B cell (primary cell): Measurements from ENCODE around the gene CTNNB1. TPM values are rescaled to one million over a fixed set of nuclear protein-coding genes. Genes with fewer than 3 reads are reported as not detected.

Experiments used
- ATAC-seq: fragments of 200-7000 bp; cut with Tn5 transposase; one replicate; pipeline ENCODE4 v1.10.0; 2021; ENCODE audit warnings: low read depth, mild to moderate bottlenecking, moderate number of reproducible peaks, moderate library complexity
- CTCF ChIA-PET: fragments of 350-600 bp; sonication (Branson Sonifier 250); formaldehyde crosslinking; loops from one replicate; lab custom pipeline; 2021; ENCODE audit warnings: antibody characterized with exemption, inconsistent platforms; lab: Charles Lee
- POLR2A ChIA-PET: fragments of 350-600 bp; sonication (Branson Sonifier 250); formaldehyde crosslinking; loops from one replicate; lab custom pipeline; 2021; ENCODE audit warnings: antibody characterized with exemption; lab: Charles Lee
- DNase-seq: peaks from one replicate; pipeline ENCODE4 v3.0.0; 2013
- H2AFZ ChIP-seq: 2 replicates; pipeline ENCODE4 v1.6.1; 2012; ENCODE audit warnings: mild to moderate bottlenecking, low read depth, low read length; ENCODE audit not compliant: insufficient read depth, poor library complexity, severe bottlenecking
- H3K27ac ChIP-seq, 2 donors: 1 replicate in 1 of 2; 2 replicates in 1 of 2; pipeline ENCODE4 v1.5.1; 2012 to 2013; ENCODE audit warnings: low read length in 2 of 2, mild to moderate bottlenecking in 2 of 2, moderate library complexity in 1 of 2
- H3K27me3 ChIP-seq, 4 experiments: fragments of 200-600 bp in 1 of 4; sonication (generic) in 1 of 4; replicated peaks in 1 of 4; 1 replicate in 2 of 4; 2 replicates in 2 of 4; pipeline versions ENCODE4 v1.6.1 to v1.7.0; 2013 to 2016; ENCODE audit warnings: low read length in 3 of 4, mild to moderate bottlenecking in 2 of 4, mixed read lengths in 1 of 4, moderate library complexity in 1 of 4; ENCODE audit not compliant: insufficient read depth in 4 of 4, control insufficient read depth in 3 of 4; ENCODE audit errors: control extremely low read depth in 1 of 4
- H3K36me3 ChIP-seq, 2 experiments: replicated peaks in 1 of 2; 1 replicate in 1 of 2; 2 replicates in 1 of 2; pipeline versions ENCODE4 v1.6.1 to v1.7.1; 2013; ENCODE audit warnings: low read length in 1 of 2; ENCODE audit not compliant: insufficient read depth in 2 of 2, control insufficient read depth in 1 of 2; ENCODE audit errors: control extremely low read depth in 1 of 2, extremely low read depth in 1 of 2
- H3K4me1 ChIP-seq, 2 donors: fragments of 200-600 bp in 1 of 2; sonication (generic) in 1 of 2; 1 replicate in 1 of 2; 2 replicates in 1 of 2; pipeline versions ENCODE4 v1.5.1 to v1.6.1; 2013 to 2017; ENCODE audit warnings: low read length in 2 of 2; ENCODE audit not compliant: control insufficient read depth in 2 of 2, insufficient read depth in 2 of 2
- H3K4me2 ChIP-seq: replicated peaks from 2 replicates; pipeline ENCODE3; 2012; ENCODE audit warnings: mild to moderate bottlenecking, low read depth, low read length; ENCODE audit not compliant: poor library complexity, severe bottlenecking
- H3K4me3 ChIP-seq, 5 experiments: fragments of 200-600 bp in 1 of 5; sonication (generic) in 1 of 5; 1 replicate in 3 of 5; 2 replicates in 2 of 5; pipeline versions ENCODE4 v1.5.1 to v1.7.0; 2011 to 2016; ENCODE audit warnings: low read length in 4 of 5, mild to moderate bottlenecking in 4 of 5, low read depth in 2 of 5, control low read depth in 1 of 5, moderate library complexity in 1 of 5; ENCODE audit not compliant: insufficient read depth in 1 of 5; ENCODE audit errors: control extremely low read depth in 1 of 5, extremely low read depth in 1 of 5
- H3K79me2 ChIP-seq: fragments of 200-600 bp; sonication (generic); one replicate; pipeline ENCODE4 v1.6.0; 2016; ENCODE audit warnings: low read length; ENCODE audit not compliant: control insufficient read depth, insufficient read depth
- H3K9ac ChIP-seq: fragments of 200-600 bp; sonication (generic); 2 replicates; pipeline ENCODE4 v1.6.1; 2017; ENCODE audit warnings: mild to moderate bottlenecking, low read length, moderate library complexity
- H3K9me3 ChIP-seq, 3 donors: one replicate each; pipeline versions ENCODE4 v1.6.1 to v1.7.1; 2013; ENCODE audit warnings: low read length in 2 of 3; ENCODE audit not compliant: control insufficient read depth in 2 of 3, insufficient read depth in 1 of 3; ENCODE audit errors: control extremely low read depth in 1 of 3
- H4K20me1 ChIP-seq: 2 replicates; pipeline ENCODE4 v1.6.0; 2012; ENCODE audit warnings: mild to moderate bottlenecking, low read length; ENCODE audit not compliant: insufficient read depth, control insufficient read depth, poor library complexity, severe bottlenecking
- H3K27ac Mint-ChIP-seq: one replicate; pipeline ENCODE4 v1.8.0; 2021; ENCODE audit warnings: mixed read lengths
- H3K27me3 Mint-ChIP-seq: one replicate; pipeline ENCODE4 v1.8.0; 2021; ENCODE audit warnings: mixed read lengths
- H3K4me1 Mint-ChIP-seq: one replicate; pipeline ENCODE4 v1.8.0; 2021; ENCODE audit warnings: mixed read lengths
- H3K4me3 Mint-ChIP-seq: one replicate; pipeline ENCODE4 v1.8.0; 2021; ENCODE audit warnings: mixed read lengths
- H3K9me3 Mint-ChIP-seq: one replicate; pipeline ENCODE4 v1.8.0; 2022; ENCODE audit warnings: mixed read lengths; ENCODE audit not compliant: insufficient read depth
- EZH2 ChIP-seq: IDR thresholded peaks from 2 replicates; pipeline ENCODE4 v1.6.1; 2012; ENCODE audit warnings: borderline replicate concordance, low read depth, mild to moderate bottlenecking, moderate library complexity, low read length; ENCODE audit not compliant: insufficient read depth, poor library complexity, severe bottlenecking
- WGBS: methylation state at CpG from one replicate; pipeline ENCODE4 v1.1.5; 2013; ENCODE audit warnings: missing lambda C conversion rate; ENCODE audit not compliant: insufficient coverage; 5-methylcytosine and 5-hydroxymethylcytosine counted together
- intact Hi-C: fragments of 100-400 bp; cut with micrococcal nuclease; formaldehyde crosslinking; loops from one replicate; pipeline ENCODE4 v1.10.0; 2022
- polyA plus RNA-seq: library from polyadenylated mRNA; depleted of rRNA; stranded (reverse); fragments of >200 nt; gene quantifications from 2 replicates; pipeline ENCODE4 v1.2.3, GENCODE V29; 2012
- total RNA-seq, 2 donors: library from RNA; stranded (reverse); fragments of 120-200 nt in 1 of 2; gene quantifications; 1 replicate in 1 of 2; 2 replicates in 1 of 2; pipeline versions ENCODE4 v1.2.3 to v1.2.4, GENCODE V29; 2013 to 2022
- TF ChIP-seq, protein P1 (sequence below): fragments of 200-600 bp; IDR thresholded peaks from one replicate; pipeline ENCODE4 v1.8.0; 2022; ENCODE audit warnings: antibody characterized with exemption, mild to moderate bottlenecking

CTNNB1 gene
- total and polyA plus RNA-seq, 2 donors (not counting 1 experiment from before 2014, with no cell fraction given) = 103 to 178 TPM

DNA sequence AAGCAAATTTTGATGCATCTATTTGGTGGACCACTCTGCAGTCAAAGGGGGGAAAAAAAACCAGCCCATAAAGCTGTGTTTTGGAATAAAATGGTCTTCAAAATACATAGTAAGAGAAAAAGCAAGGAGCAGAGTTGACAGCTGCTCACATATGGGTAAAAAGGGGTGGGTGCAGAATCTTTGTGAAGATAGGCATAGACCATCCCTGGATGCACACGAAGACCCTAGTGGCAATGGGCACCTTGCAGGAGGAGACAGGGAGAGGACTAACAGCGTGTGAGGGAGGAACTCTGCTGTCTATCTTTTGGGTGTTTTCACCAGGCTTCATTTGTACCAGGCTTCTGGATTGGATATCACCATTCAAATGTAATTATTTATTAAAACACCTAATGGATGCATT, 43.9 kb downstream of the CTNNB1 start:
- no peaks in the 10 kb centered on the region for H4K20me1 ChIP-seq
- H3K4me3 ChIP-seq = no peak overlapping the region
- no peak overlapping the region for H3K9ac ChIP-seq
- H3K79me2 ChIP-seq = no peaks in the 10 kb centered on the region
- ChIA-PET CTCF (no interaction called here), POLR2A (no interaction called here)
- Mint-ChIP-seq H3K27ac (no peak overlapping the region), H3K9me3 (no peaks in the 10 kb centered on the region), H3K4me1 (peaks cover 5% of the 10 kb centered on the region), H3K27me3 (no peaks in the 10 kb centered on the region), H3K4me3 (no peak overlapping the region)
- no peaks in the 10 kb centered on the region for H3K4me1 ChIP-seq
- H3K27me3 ChIP-seq = no peaks in the 10 kb centered on the region
- H3K27ac ChIP-seq = no peak overlapping the region
- no peaks in the 10 kb centered on the region for H3K9me3 ChIP-seq
- WGBS = 86% methylated on average over 1 of the region's 2 CpGs
- peaks cover 0 to 39% of the 10 kb centered on the region in 2 experiments for H3K36me3 ChIP-seq
- intact Hi-C loops = loop anchor here (5.0 kb wide), 1 partner anchor 41 kb away; no protein-coding TSS in a partner anchor
- TF ChIP-seq EZH2 = no peak
- TF ChIP-seq, protein P1, sequence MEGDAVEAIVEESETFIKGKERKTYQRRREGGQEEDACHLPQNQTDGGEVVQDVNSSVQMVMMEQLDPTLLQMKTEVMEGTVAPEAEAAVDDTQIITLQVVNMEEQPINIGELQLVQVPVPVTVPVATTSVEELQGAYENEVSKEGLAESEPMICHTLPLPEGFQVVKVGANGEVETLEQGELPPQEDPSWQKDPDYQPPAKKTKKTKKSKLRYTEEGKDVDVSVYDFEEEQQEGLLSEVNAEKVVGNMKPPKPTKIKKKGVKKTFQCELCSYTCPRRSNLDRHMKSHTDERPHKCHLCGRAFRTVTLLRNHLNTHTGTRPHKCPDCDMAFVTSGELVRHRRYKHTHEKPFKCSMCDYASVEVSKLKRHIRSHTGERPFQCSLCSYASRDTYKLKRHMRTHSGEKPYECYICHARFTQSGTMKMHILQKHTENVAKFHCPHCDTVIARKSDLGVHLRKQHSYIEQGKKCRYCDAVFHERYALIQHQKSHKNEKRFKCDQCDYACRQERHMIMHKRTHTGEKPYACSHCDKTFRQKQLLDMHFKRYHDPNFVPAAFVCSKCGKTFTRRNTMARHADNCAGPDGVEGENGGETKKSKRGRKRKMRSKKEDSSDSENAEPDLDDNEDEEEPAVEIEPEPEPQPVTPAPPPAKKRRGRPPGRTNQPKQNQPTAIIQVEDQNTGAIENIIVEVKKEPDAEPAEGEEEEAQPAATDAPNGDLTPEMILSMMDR = no peak
- ATAC-seq (no peak), DNase-seq (no peak)
- H3K4me2 ChIP-seq = no peak overlapping the region
- H2AFZ ChIP-seq = no peak overlapping the region

DNA sequence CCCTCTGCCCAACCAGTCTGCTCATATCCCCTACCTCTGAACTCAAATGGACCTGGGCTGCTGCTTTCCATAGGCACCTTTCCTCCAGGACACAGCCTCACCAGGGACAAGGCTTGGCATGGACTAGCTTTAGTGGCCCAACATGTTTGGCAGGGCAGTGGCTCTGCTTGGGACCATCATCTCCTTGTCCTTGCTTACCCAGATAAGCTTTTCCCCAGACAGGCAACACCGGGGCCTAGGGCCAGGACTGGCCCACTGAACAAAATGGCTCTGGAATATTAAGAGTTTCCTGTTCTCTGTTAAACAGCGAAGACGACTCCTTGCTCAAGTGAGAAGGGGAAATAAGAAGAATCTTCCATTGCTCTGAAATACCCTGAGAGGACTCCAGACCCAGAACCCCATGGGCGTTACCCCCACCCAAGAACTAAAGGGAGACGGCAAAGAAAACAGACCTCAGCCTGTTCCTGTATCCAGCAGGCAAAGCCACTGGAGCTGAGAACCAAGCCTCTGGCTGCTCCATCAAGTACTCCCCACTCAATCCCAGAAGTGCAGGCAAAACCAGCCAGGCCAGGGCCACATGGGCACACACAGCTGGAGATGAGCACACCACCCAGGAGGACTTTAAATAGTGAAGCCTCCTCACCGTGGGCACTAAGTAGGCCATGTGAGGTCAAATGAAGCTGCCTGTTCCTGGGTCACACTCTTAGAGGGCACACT, 45.5 kb downstream of the CTNNB1 start:
- H2AFZ ChIP-seq = no peak overlapping the region
- no peaks in the 10 kb centered on the region for H3K79me2 ChIP-seq

More for the DNA sequence above, 45.5 kb downstream of the CTNNB1 start:
- H3K9me3 ChIP-seq = no peaks in the 10 kb centered on the region
- intact Hi-C loops = loop anchor here (5.0 kb wide), 1 partner anchor 42 kb away; no protein-coding TSS in a partner anchor
- no peak overlapping the region for H3K4me3 Mint-ChIP-seq
- ChIA-PET CTCF (interaction anchor here (0.6 to 1.0 kb wide), 3 partner anchors 24 to 664 kb away, joined by 3 to 4 read pairs (median 3); no protein-coding TSS in a partner anchor), POLR2A (no interaction called here)
- no peak overlapping the region for H3K4me2 ChIP-seq
- no peaks in the 10 kb centered on the region for H3K4me1 ChIP-seq
- H3K9ac ChIP-seq = no peak overlapping the region
- H4K20me1 ChIP-seq = no peaks in the 10 kb centered on the region
- WGBS = 92% methylated on average over 4 of the region's 6 CpGs
- no peak for DNase-seq
- no peaks in the 10 kb centered on the region for H3K27me3 ChIP-seq
- H3K4me1 Mint-ChIP-seq = peaks cover 5% of the 10 kb centered on the region
- no peak overlapping the region for H3K27ac Mint-ChIP-seq
- H3K27ac ChIP-seq = no peak overlapping the region
- TF ChIP-seq, protein P1 = no peak
- no peak for TF ChIP-seq EZH2
- no peak for ATAC-seq
- no peaks in the 10 kb centered on the region for H3K27me3 Mint-ChIP-seq
- H3K9me3 Mint-ChIP-seq = no peaks in the 10 kb centered on the region
- peaks cover 0 to 23% of the 10 kb centered on the region in 2 experiments for H3K36me3 ChIP-seq
- no peak overlapping the region for H3K4me3 ChIP-seq
